GM12891 (cell line): ENCODE measurements around the gene SULT1A2.
"Not testable (repeated sequence)": the region's sequence is repeated elsewhere in the genome, so short reads cannot be mapped to it uniquely, and the experiment has no call there.

Experiments used
- PAX5 ChIP-seq: IDR thresholded peaks from 2 replicates; pipeline ENCODE4 v1.6.1; 2011; ENCODE audit warnings: low read length, moderate library complexity, mild to moderate bottlenecking; ENCODE audit not compliant: insufficient read depth, severe bottlenecking
- POLR2A ChIP-seq: IDR thresholded peaks from 2 replicates; pipeline ENCODE4 v1.6.1; 2011; ENCODE audit warnings: low read depth, low read length, control low read depth
- POLR2AphosphoS5 ChIP-seq: IDR thresholded peaks from 2 replicates; pipeline ENCODE4 v1.6.1; 2011; ENCODE audit warnings: low read depth, low read length, control low read depth
- POU2F2 ChIP-seq: IDR thresholded peaks from 2 replicates; pipeline ENCODE4 v1.6.1; 2011; ENCODE audit warnings: low read depth, mild to moderate bottlenecking, control low read depth, low read length, moderate library complexity
- SPI1 ChIP-seq: IDR thresholded peaks from 2 replicates; pipeline ENCODE4 v1.6.1; 2011; ENCODE audit warnings: low read depth, low read length, control low read depth
- TAF1 ChIP-seq: IDR thresholded peaks from 2 replicates; pipeline ENCODE4 v1.6.1; 2011; ENCODE audit warnings: low read depth, low read length, control low read depth

- not testable (repeated sequence) for TF ChIP-seq POLR2AphosphoS5, TAF1, POLR2A, PAX5, POU2F2, SPI1
Observed at GRCh38 chr16:28612359-28613280, 15.8 kb upstream of the SULT1A2 start.
